Left colon (tissue), 2 donors: ENCODE measurements around the gene HMG20A. TPM values are rescaled to one million over a fixed set of nuclear protein-coding genes. Genes with fewer than 3 reads are reported as not detected.
"Not testable (repeated sequence)": the region's sequence is repeated elsewhere in the genome, so short reads cannot be mapped to it uniquely, and the experiment has no call there.

Source experiments
- ATAC-seq: fragments of 200-7000 bp; cut with Tn5 transposase; one replicate; pipeline ENCODE4 v1.9.1; 2020; ENCODE audit warnings: mild to moderate bottlenecking, moderate library complexity
- DNase-seq, 2 donors: peaks; one replicate each; pipeline ENCODE4 v3.0.0-alpha.2; 2020
- intact Hi-C, 2 donors: fragments of 100-400 bp; cut with DNase I in 1 of 2; cut with micrococcal nuclease in 1 of 2; formaldehyde crosslinking; loops; one replicate each; pipeline versions ENCODE4 v1.11.2 to v1.14.0; 2022; cut with DNase I, micrococcal nuclease
- total RNA-seq, 2 donors: library from RNA; stranded (reverse); fragmentation: NEBNext Ultra II Directional; extraction: Animal tissue kit (Norgen Biotek cat#: 25700); gene quantifications; one replicate each; pipeline ENCODE4 v1.2.1, GENCODE V29; 2021
- donor health status: DM: no; HTN: no; CAD: no.
- donor health status: DM: yes; HTN: yes; CAD: no.

Gene HMG20A
- total RNA-seq, 2 donors from 2014 or later: 30.6 to 31.6 TPM

DNA sequence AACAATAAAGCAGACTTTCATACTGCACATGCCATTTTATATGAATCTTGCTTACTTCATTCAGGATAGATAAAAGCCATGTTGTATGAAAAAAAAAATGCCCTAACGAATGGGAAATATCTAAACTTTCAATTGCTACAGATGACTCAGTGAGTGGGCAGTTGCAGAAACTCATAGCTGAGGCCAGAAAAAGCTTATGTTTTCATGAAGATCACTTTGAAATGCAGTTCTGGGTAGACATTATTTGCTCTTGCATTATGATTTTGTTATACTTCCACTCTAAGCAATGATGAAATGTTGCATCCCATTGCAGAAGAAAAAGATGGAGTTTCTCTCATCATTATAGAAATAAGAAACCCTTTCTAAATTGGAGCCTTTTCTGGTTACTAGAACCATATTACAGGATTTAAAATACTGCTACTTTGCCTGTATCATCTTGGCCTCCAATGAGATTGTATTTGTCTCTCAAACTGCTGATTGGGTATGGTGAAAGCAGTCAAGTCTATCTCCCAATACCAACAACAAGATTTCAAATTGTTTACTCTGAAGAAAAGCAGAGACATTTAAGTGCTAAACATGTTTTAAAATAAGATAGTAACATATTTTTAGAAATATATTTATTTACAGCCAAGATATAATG, 17.8 kb upstream of the HMG20A start:
- intact Hi-C loops: no loop called here
- DNase-seq: no peak
- ATAC-seq: no peak

DNA sequence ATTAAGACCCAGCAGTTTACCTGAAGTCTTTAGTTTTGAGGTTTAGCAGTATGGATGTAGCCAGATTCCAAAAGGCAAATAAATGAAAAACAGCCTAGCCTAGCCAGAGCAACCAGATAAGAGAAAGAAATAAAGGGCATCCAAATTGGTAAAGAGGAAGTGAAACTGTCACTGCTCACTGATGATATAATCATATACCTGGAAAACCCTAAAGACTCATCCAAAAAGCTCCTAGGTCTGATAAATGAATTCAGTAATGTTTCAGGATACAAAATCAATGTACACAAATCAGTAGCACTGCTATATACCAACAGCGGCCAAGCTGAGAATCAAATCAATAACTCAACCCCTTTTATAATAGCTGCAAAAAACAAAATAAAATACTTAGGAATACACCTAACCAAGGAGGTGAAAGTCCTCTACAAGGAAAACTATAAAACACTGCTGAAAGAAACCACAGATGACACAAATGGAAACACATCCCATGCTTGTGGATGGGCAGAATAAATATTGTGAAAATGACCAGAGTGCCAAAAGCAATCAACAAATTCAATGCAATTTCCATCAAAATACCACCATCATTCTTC, 14.4 kb upstream of the HMG20A start:
- DNase-seq, ATAC-seq, intact Hi-C loops: not testable (repeated sequence)

DNA sequence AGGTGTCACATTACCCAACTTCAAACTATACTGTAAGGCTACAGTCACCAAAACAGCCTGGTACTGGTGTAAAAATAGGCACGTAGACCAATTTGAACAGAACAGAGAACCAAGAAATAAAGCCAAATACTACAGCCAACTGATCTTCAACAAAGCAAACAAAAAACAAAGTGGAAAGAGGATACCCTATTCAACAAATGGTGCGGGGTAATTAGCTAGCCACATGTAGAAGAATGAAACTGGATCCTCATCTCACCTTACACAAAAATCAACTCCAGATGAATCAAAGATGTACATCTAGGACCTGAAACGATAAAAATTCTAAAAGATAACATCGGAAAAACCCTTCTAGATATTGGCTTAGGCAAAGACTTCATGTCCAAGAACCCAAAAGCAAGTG, 13.8 kb upstream of the HMG20A start:
- DNase-seq (no peak), ATAC-seq (no peak)
- intact Hi-C loops: no loop called here

DNA sequence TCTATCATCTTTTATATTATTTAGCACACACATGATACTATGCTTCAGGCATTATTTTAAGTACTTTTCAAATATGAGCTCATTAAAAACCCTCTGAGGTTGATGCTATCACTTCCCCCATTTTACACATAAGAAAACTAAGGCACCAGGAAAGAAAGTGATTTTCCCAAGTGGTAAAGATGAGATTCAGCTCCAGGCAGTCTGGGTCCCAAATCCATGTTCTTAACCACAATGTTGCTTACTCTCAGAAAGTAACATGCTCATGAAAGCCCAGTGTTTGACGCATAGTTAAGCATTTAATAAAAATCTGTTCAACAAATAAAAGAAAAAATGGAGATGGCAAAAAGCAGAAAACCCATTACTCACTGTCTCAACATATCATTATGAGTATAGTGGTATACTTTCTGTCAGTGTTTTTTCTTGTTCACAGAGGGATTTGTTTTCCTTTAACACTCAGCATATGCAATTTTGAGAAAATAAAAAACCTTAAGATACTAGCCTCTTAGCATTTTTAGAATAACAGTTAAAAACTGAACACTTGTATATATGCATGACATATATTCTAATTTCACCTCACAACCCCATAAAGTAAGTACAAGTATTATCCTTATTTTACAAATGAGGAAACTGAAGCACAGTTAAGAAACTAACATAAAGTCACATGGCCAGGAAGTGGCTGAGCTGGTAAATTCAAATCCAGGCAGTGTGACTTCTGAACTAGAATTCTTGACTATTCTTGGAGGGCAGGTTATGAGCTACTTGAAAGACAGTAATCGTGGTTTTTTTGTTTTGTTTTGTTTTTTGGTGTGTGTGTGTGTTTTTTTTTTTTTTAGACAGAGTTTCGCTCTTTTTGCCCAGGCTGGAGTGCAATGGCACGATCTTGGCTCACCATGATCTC, 11.2 kb upstream of the HMG20A start:
- no peak for DNase-seq
- peak; percentile 76 for ATAC-seq
- intact Hi-C loops: no loop called here

DNA sequence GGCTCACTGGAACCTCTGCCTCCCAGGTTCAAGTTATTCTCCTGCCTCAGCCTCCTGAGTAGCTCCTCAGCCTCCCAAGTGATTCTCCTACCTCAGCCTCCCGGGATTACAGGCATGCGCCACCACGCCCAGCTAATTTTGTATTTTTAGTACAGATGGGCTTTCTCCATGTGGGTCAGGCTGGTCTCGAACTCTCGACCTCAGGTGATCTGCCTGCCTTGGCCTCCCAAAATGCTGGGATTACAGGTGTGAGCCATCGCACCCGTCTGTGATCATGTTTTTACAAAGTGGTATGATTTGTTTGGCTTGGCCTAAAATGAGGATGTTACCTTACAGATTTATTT, 10.6 kb upstream of the HMG20A start:
- ATAC-seq, DNase-seq, intact Hi-C loops: not testable (repeated sequence)

DNA sequence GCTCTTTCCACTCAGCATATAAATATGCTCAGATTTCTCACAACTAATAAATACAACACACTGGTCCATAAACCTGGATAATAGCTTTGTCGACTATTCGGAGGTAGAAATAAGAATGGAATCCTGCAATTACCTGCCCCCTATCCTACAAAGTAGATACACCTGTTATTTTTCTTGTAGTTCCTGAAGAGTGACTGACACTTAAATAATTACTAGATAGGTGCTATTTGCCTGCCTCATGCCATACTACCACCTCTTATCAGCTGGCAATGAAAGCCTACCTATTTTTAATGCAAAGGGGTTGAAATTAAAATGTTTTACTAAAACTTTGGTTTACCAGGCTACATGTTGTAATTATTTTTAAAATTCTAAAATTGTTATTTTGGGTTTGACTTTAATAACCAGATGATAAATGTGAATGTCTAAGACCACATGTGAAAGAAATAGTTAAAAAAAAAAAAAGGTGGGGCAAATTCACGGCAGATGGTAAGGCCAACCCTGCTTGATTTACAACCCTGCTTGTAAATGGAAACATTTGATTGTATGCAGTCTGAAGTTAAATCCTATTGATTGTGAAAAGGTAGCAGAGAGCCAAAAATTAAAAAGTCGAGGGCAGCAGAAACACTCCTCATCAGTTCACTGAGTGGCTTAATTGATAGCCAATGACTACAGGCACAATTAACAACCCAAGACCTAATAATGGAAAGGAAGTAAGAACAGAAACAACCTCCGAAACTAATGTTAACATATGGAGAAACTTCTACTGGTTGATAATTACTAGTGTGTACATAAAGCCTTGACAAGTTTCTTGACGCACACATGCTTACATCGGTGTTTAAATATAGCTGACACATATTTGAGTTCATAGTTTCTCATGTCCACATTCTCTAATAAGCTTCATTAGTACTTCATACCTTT, 9.7 kb upstream of the HMG20A start:
- peak; percentile 75 for ATAC-seq
- DNase-seq: no peak
- intact Hi-C loops: no loop called here

DNA sequence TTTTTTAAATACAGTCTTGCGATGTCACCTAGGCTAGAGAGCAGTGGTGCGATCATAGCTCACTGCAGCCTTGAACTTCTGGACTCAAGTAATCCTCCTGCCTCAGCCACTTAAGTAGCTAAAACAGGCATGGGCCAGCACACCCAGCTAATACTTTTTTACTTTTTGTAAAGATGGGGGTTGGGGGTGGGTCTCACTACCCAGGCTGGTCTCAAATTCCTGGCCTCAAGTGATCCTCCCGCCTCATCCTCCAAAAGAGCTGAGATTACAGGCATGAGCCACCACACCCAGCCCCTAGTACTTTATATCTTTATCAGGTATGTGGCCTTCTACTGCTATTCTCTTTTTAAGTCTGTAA, 9.1 kb upstream of the HMG20A start:
- DNase-seq (no peak), ATAC-seq (no peak)
- intact Hi-C loops: no loop called here

DNA sequence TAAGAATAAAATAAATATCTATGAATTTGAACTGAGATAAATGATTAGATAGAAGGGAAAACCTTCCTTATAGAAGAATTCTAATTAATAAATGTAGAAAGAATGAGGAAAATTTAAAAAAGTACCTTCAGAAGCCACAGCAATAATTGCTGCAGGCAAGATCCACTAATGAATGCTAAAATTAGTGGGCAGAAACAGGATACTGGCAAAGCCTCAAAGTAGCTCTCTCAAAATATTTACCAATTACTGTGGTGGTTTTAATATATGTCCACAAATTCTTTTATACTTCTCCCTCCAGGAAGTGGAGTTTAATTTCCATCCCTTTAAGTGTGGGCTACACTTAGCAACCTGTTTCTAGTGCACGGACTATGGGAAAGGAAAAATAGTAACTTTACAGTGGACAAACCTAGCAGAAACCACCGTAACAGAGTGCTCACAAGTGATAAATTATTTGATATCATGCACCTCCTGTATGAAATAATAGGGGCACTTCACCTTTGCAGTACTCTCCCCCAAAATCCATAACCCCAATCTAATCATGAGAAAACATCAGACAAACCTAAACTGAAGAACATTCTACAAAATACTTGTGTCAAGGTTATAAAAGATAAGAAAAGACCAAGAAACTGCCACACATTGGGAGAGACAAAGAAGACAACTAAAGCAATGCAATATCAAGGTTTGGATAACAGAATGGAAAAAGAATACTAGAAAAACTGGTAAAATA, 7.6 kb upstream of the HMG20A start:
- intact Hi-C loops: no loop called here
- DNase-seq (no peak), ATAC-seq (no peak)

DNA sequence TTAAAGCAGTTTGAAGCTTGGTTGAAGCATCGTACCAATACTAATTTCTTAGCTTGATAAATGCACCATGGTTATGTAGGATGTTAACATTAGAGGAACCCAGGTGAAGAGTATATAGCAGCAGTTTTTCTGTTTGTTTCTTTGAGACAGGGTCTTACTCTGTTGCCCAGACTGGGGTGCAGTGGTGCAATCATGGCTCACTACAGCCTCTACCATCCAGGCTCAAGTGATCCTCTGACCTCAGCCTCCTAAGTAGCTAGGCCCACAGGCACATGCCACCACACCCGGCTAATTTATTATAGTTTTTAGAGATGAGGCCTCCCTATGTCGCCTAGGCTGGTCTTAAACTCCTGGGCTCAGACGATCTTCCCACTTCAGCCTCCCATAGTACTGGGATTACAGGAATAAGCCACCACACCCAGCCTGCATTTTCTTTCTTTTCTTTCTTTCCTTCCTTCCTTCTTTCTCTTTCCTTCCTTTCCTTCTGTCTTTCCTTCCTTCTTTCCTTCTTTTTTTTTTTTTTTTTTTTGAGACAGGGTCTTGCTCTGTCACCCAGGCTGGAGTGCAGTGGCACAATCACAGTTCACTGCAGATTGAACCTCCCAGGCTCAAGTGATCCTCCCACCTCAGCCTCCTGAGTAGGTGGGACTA, 6.9 kb upstream of the HMG20A start:
- DNase-seq: no peak
- intact Hi-C loops: no loop called here
- ATAC-seq: no peak

DNA sequence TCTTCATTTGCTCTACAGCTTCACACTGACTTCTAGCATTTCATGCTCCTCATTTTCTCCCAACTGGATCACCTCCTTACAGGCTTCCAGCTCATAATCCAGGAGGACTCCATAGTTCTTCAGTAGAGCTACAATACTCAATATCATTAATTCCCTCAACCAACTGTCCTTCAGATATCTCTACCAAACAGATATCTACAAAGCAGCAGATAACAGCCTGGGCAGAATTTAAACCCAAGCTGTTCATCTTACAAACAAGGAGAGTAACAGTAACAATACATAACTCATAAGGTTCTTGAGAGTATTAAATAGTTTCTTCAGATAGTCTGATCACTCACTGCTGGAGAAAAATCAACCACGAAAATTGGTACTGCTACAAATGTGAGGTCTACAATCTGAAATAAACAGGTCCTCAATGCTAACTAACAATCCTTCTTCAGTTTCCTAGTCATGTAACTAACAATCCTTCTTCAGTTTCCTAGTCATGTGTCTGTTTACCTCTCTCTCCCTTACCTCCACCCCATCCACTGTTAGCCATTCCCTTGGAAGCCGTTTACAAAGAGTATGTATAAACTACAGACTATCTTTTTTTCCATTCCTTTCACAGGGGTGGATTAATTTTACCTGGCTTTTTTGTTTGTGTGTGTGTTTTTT, 5.8 kb upstream of the HMG20A start:
- no peak for DNase-seq
- ATAC-seq: no peak
- intact Hi-C loops: no loop called here

DNA sequence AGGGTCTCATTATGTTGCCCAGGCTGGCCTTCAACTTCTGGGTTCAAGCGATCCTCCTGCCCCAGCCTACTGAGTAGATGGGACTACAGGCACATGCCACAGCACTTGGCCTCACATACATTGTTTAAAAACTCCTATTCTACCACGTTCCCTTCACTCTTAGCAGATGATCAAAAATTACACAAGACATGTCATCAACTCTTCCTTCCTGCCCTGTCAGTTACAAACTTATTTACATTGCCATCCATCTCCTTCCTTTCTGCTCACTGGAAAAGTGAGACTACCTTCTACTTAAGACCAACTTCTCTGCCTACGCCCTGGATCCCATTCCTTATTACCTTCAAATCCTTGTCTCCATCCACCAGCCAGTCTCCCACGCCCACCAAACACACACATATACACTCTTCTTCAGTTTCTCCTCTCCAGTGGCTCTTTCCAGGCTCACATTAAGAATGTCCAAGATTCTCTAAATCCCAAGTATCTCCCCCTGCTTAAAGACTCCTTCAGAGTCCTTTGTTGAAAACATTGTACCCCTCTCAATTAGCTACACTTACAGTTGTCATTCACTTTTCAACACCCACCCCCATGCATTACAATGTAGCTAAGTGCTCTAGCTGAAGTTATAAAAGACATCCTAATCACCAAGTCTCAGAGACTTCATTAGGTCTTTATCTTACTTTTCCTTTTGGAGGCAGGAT, 5.1 kb upstream of the HMG20A start:
- DNase-seq: no peak
- intact Hi-C loops: no loop called here
- ATAC-seq: no peak

DNA sequence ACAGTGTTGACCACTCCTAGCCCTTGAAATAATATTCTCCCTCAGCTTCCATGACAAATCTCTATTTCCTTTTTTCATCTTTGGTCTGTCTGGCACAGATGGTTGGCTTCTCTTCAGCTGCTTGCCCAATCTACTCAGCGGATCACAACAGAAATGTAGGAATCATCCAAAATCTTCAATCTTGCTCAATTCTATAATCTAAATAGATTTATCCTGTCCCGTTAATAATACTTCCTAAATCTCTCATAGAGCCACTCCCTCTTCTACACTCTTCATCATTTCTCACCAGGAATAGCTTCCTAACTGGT, 4.6 kb upstream of the HMG20A start:
- DNase-seq (no peak), ATAC-seq (no peak)
- intact Hi-C loops: no loop called here

DNA sequence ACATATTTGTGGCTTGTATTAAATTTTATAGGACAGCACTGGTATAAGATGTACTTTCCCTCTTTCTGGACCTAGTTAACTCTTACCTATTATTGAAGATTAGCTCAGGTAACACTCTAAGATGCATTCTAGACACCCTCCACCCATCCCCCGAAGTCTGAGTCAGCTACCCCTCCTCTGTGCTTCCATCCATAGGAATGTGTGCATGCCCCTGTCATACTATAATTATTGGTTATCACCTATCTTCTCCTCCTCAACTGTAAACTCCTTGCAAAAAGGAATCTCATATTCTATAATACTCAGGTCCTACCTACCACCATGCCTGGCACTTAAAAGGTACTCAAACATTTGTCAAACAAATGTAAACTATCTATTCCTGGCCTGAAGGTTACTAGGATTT, 3.7 kb upstream of the HMG20A start:
- no peak for ATAC-seq
- no peak for DNase-seq

DNA sequence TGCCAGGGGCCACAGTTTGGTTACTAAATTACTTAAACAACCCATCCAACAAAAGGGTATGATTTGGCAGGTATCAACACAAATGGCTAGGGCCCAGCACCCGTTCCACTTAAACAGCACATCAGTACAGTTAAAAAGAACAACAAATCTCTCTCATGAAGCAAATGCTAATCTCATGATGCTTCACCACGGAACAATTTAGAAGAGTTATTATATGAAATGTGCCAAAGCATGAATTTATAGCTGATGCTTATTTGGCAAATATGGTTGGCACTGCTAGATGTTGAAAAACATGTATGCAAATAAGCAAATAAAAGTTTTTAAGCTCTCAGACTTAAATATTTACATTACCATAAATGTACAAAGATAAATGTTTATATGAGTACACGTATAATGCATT, 3.1 kb upstream of the HMG20A start:
- DNase-seq (no peak), ATAC-seq (no peak)
- intact Hi-C loops: no loop called here

More for the DNA sequence above, 3.7 kb upstream of the HMG20A start:
- intact Hi-C loops: no loop called here

DNA sequence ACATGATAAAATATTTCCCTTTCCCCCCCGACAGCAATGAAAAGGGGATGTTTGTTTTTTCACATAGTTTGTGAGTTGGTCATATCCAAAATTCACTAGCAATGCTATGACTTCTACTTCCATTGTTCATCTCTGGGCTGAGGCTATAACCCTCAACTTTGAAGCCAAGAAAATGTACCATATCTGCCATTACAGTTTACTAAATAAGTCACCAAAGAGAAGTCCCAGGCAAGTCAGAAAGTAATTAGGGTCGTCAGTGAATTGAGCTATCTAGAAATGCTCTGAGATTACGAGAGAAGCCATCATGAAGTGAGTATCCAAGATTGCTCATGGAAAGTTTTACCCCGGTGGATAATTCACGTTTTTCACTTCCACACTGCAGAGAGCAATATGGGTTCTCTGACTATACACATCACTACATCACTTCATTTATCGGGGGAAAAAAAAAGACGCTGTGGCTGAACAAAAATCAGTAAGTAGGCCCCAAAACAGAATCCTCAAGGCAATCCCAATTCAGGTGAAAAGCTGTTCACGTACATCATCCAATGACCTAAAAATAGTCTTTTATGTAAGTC, 2.2 kb upstream of the HMG20A start:
- intact Hi-C loops: no loop called here
- DNase-seq (no peak), ATAC-seq (no peak)

DNA sequence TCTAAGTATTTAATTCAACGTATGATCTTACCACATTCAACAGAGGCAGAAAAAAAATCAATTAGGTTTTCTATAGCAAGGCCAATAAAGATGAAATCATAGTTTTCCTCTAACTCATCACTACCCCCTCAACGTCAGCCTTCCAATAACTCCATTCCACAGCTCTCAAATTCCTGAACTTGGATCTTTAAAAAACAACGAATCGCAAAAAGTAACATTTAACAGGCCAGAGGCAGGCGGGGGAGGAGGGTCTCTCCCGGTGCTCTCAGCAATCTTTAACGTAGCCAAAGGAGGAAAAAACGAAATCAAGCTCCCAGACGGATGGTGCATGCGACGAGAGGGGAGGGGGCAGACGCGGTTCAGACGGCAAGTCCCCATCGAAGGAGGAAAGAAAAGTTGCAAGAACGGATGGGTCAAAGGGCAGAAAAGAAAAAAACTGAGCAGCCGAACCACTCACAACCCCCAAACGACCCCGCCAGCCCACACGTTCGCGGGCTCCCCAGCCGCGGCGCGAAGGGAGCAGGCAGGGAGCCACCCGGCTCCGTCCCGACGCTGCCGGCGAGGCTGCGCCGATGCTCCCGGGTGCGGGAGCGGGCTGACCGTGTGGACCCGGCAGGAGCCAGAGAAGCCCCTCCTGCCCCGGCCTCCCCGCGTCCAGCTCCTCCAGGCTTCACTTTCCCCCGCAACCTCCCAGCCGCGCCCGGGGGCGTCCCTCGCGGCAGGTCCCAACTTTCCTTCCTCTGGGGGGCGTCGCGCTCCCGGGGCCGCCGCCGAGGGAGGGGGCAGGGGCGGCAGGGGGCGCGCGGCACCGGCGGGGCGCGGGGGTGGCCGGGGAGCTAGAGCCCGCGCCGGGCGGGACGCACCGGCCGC, 1.5 kb upstream of the HMG20A start:
- intact Hi-C loops: no loop called here
- ATAC-seq (peak; percentile 6), DNase-seq (peak; percentile 41 to 58)
